Measurements from ENCODE around the gene SPOUT1. TPM values are rescaled to one million over a fixed set of nuclear protein-coding genes. Genes with fewer than 3 reads are reported as not detected.
"Not testable (repeated sequence)": the region's sequence is repeated elsewhere in the genome, so short reads cannot be mapped to it uniquely, and the experiment has no call there.

The SPOUT1 gene
- total and polyA plus RNA-seq, 2 donors (not counting 1 experiment from before 2014, with no cell fraction given), result 73.0 to 86.4 TPM

GRCh38 chr9:128860937-128861336 is 31.3 kb upstream of the SPOUT1 start:
- no peak overlapping the region for H3K4me2 ChIP-seq (replicated peaks; ENCODE audit: low read depth, low read length, poor library complexity, severe bottlenecking)
- no peak overlapping the region for H3K27ac Mint-ChIP-seq
- DNase-seq, result no peak
- no CpG with 5 or more reads among the region's 5 CpGs for WGBS (ENCODE audit: insufficient coverage)
- H4K20me1 ChIP-seq (ENCODE audit: control insufficient read depth, insufficient read depth, low read length, poor library complexity, severe bottlenecking), result no peaks in the 10 kb centered on the region
- H2AFZ ChIP-seq (ENCODE audit: insufficient read depth, low read depth, low read length, poor library complexity, severe bottlenecking), result no peak overlapping the region
- H3K79me2 ChIP-seq (ENCODE audit: control insufficient read depth, insufficient read depth, low read length), result peaks cover 27% of the 10 kb centered on the region
- intact Hi-C loops (cut with micrococcal nuclease), result loop anchor here (5.0 kb wide), 1 partner anchor 214 kb away; no protein-coding TSS in a partner anchor
- H3K9ac ChIP-seq (ENCODE audit: low read length), result no peak overlapping the region
- TF ChIP-seq CTCF (IDR thresholded peaks at IDR 0.05) (no peak), EZH2 (IDR thresholded peaks at IDR 0.05; ENCODE audit: borderline replicate concordance, insufficient read depth, low read depth, low read length, poor library complexity, severe bottlenecking) (no peak)
- H3K4me3 Mint-ChIP-seq, result no peak overlapping the region
- H3K4me1 ChIP-seq (ENCODE audit: control insufficient read depth in 2 of 2, insufficient read depth in 2 of 2, low read length in 2 of 2), result peaks cover 3 to 4% of the 10 kb centered on the region in 2 donors
- H3K9me3 ChIP-seq (ENCODE audit: control extremely low read depth in 1 of 3, control insufficient read depth in 2 of 3, insufficient read depth in 1 of 3, low read length in 2 of 3), result no peaks in the 10 kb centered on the region
- no peak overlapping the region for H3K27ac ChIP-seq (ENCODE audit: low read length in 2 of 2)
- H3K27me3 Mint-ChIP-seq, result no peaks in the 10 kb centered on the region
- no peaks in the 10 kb centered on the region for H3K9me3 Mint-ChIP-seq (ENCODE audit: insufficient read depth)
- H3K27me3 ChIP-seq (replicated peaks in 1 of 4; ENCODE audit: control extremely low read depth in 1 of 4, control insufficient read depth in 3 of 4, insufficient read depth in 4 of 4, low read length in 3 of 4), result no peaks in the 10 kb centered on the region
- ATAC-seq (ENCODE audit: low read depth), result no peak
- H3K36me3 ChIP-seq (replicated peaks in 1 of 2; ENCODE audit: control extremely low read depth in 1 of 2, control insufficient read depth in 1 of 2, extremely low read depth in 1 of 2, insufficient read depth in 2 of 2, low read length in 1 of 2), result peaks cover 0 to 2% of the 10 kb centered on the region in 2 experiments
- ChIA-PET CTCF (interaction anchor here (1.4 to 12.0 kb wide), 5 partner anchors 10 to 73 kb away, joined by 3 to 203 read pairs (median 8); partner anchors contain the start of genes KYAT1, LRRC8A and SPOUT1), POLR2A (no interaction called here)
- H3K4me1 Mint-ChIP-seq, result peaks cover 4% of the 10 kb centered on the region
- H3K4me3 ChIP-seq (ENCODE audit: control extremely low read depth in 1 of 5, extremely low read depth in 1 of 5, insufficient read depth in 1 of 5, low read depth in 2 of 5, low read length in 4 of 5), result no peak overlapping the region

- H3K9me3 Mint-ChIP-seq (ENCODE audit: insufficient read depth); intact Hi-C loops (cut with micrococcal nuclease); H3K27me3 ChIP-seq (replicated peaks in 1 of 4; ENCODE audit: control extremely low read depth in 1 of 4, control insufficient read depth in 3 of 4, insufficient read depth in 4 of 4, low read length in 3 of 4); H3K27me3 Mint-ChIP-seq; H3K27ac ChIP-seq (ENCODE audit: low read length in 2 of 2); ATAC-seq (ENCODE audit: low read depth); H2AFZ ChIP-seq (ENCODE audit: insufficient read depth, low read depth, low read length, poor library complexity, severe bottlenecking); H3K36me3 ChIP-seq (replicated peaks in 1 of 2; ENCODE audit: control extremely low read depth in 1 of 2, control insufficient read depth in 1 of 2, extremely low read depth in 1 of 2, insufficient read depth in 2 of 2, low read length in 1 of 2); H3K4me1 ChIP-seq (ENCODE audit: control insufficient read depth in 2 of 2, insufficient read depth in 2 of 2, low read length in 2 of 2); H3K9ac ChIP-seq (ENCODE audit: low read length); H3K4me2 ChIP-seq (replicated peaks; ENCODE audit: low read depth, low read length, poor library complexity, severe bottlenecking); H4K20me1 ChIP-seq (ENCODE audit: control insufficient read depth, insufficient read depth, low read length, poor library complexity, severe bottlenecking); DNase-seq; H3K4me3 Mint-ChIP-seq; H3K27ac Mint-ChIP-seq; H3K4me1 Mint-ChIP-seq; H3K4me3 ChIP-seq (ENCODE audit: control extremely low read depth in 1 of 5, extremely low read depth in 1 of 5, insufficient read depth in 1 of 5, low read depth in 2 of 5, low read length in 4 of 5); H3K9me3 ChIP-seq (ENCODE audit: control extremely low read depth in 1 of 3, control insufficient read depth in 2 of 3, insufficient read depth in 1 of 3, low read length in 2 of 3): not testable (repeated sequence)
- peaks cover 26% of the 10 kb centered on the region for H3K79me2 ChIP-seq (ENCODE audit: control insufficient read depth, insufficient read depth, low read length)
- ChIA-PET POLR2A (interaction anchor here (0.6 to 0.7 kb wide), 2 partner anchors 9 to 26 kb away, joined by 8 to 9 read pairs; no protein-coding TSS in a partner anchor), CTCF (interaction anchor here (1.9 to 12.0 kb wide), 2 partner anchors 17 to 69 kb away, joined by 4 to 203 read pairs; no protein-coding TSS in a partner anchor)
- 100% methylated on average over 2 of the region's 7 CpGs for WGBS (ENCODE audit: insufficient coverage)
Measured at GRCh38 chr9:128858476-128858875, 28.9 kb upstream of the SPOUT1 start.

GRCh38 chr9:128854454-128854853 is 24.9 kb upstream of the SPOUT1 start:
- ATAC-seq (ENCODE audit: low read depth); H3K4me3 ChIP-seq (ENCODE audit: control extremely low read depth in 1 of 5, extremely low read depth in 1 of 5, insufficient read depth in 1 of 5, low read depth in 2 of 5, low read length in 4 of 5); H3K27me3 Mint-ChIP-seq; CTCF ChIA-PET; H3K9me3 Mint-ChIP-seq (ENCODE audit: insufficient read depth); H3K36me3 ChIP-seq (replicated peaks in 1 of 2; ENCODE audit: control extremely low read depth in 1 of 2, control insufficient read depth in 1 of 2, extremely low read depth in 1 of 2, insufficient read depth in 2 of 2, low read length in 1 of 2); H3K27ac ChIP-seq (ENCODE audit: low read length in 2 of 2); H3K4me2 ChIP-seq (replicated peaks; ENCODE audit: low read depth, low read length, poor library complexity, severe bottlenecking); H3K9ac ChIP-seq (ENCODE audit: low read length); H3K4me3 Mint-ChIP-seq; H4K20me1 ChIP-seq (ENCODE audit: control insufficient read depth, insufficient read depth, low read length, poor library complexity, severe bottlenecking); H3K27ac Mint-ChIP-seq; H3K79me2 ChIP-seq (ENCODE audit: control insufficient read depth, insufficient read depth, low read length); H3K27me3 ChIP-seq (replicated peaks in 1 of 4; ENCODE audit: control extremely low read depth in 1 of 4, control insufficient read depth in 3 of 4, insufficient read depth in 4 of 4, low read length in 3 of 4); H3K4me1 ChIP-seq (ENCODE audit: control insufficient read depth in 2 of 2, insufficient read depth in 2 of 2, low read length in 2 of 2); intact Hi-C loops (cut with micrococcal nuclease); H3K4me1 Mint-ChIP-seq; POLR2A ChIA-PET; DNase-seq; H2AFZ ChIP-seq (ENCODE audit: insufficient read depth, low read depth, low read length, poor library complexity, severe bottlenecking): not testable (repeated sequence)
- no CpG with 5 or more reads among the region's 6 CpGs for WGBS (ENCODE audit: insufficient coverage)
- peaks cover 0 to 22% (median 4%) of the 10 kb centered on the region in 3 donors for H3K9me3 ChIP-seq (ENCODE audit: control extremely low read depth in 1 of 3, control insufficient read depth in 2 of 3, insufficient read depth in 1 of 3, low read length in 2 of 3)

All from B cell (primary cell).